ENCODE results near the gene BCAR3. TPM values are rescaled to one million over a fixed set of nuclear protein-coding genes. Genes with fewer than 3 reads are reported as not detected.

The BCAR3 gene
- total RNA-seq, 2 donors from 2014 or later = 7.9 to 10.9 TPM

GRCh38 chr1:93728480-93729131, 47.0 kb upstream of the BCAR3 start:
- no peak for DNase-seq
- ATAC-seq = no peak

GRCh38 chr1:93723733-93724270, 42.2 kb upstream of the BCAR3 start:
- 91 to 98% methylated on average over 5 of the region's 5 CpGs for WGBS, 2 donors
- no peak overlapping the region for H3K27ac ChIP-seq
- no peak for DNase-seq
- TF ChIP-seq POLR2A (IDR thresholded peaks at IDR 0.05) = no peak
- no peak for TF ChIP-seq CTCF (IDR thresholded peaks at IDR 0.05)
- H3K9me3 ChIP-seq = no peaks in the 10 kb centered on the region
- ATAC-seq = no peak
- H3K4me1 ChIP-seq = peaks cover 19% of the 10 kb centered on the region
- intact Hi-C loops (cut with DNase I) = no loop called here
- no peaks in the 10 kb centered on the region for H3K27me3 ChIP-seq
- no peak overlapping the region for H3K4me3 ChIP-seq
- H3K36me3 ChIP-seq (replicated peaks in 1 of 2; ENCODE audit: insufficient read depth in 1 of 2, low read depth in 2 of 2) = no peaks in the 10 kb centered on the region

More at GRCh38 chr1:93728480-93729131, 47.0 kb upstream of the BCAR3 start:
- WGBS, 2 donors = 91 to 93% methylated on average over 13 of the region's 13 CpGs
- Histone ChIP-seq H3K9me3 (no peaks in the 10 kb centered on the region), H3K27me3 (no peaks in the 10 kb centered on the region), H3K4me1 (no peaks in the 10 kb centered on the region), H3K27ac (no peak overlapping the region), H3K4me3 (no peak overlapping the region), H3K36me3 (replicated peaks in 1 of 2; ENCODE audit: insufficient read depth in 1 of 2, low read depth in 2 of 2) (no peaks in the 10 kb centered on the region)
- TF ChIP-seq POLR2A (IDR thresholded peaks at IDR 0.05) = no peak
- TF ChIP-seq CTCF (IDR thresholded peaks at IDR 0.05) = no peak
- intact Hi-C loops (cut with DNase I) = no loop called here

GRCh38 chr1:93723110-93723509, 41.5 kb upstream of the BCAR3 start:
- Histone ChIP-seq H3K4me3 (no peak overlapping the region), H3K27ac (peak overlapping the region in 1 of 4 donors; percentile 52), H3K27me3 (no peaks in the 10 kb centered on the region), H3K9me3 (no peaks in the 10 kb centered on the region), H3K36me3 (replicated peaks in 1 of 2; ENCODE audit: insufficient read depth in 1 of 2, low read depth in 2 of 2) (no peaks in the 10 kb centered on the region), H3K4me1 (peaks cover 19% of the 10 kb centered on the region)
- DNase-seq = no peak
- peak; percentile 24 for ATAC-seq
- 78 to 83% methylated on average over 5 to 6 of the region's 6 CpGs for WGBS, 2 donors
- intact Hi-C loops (cut with DNase I) = no loop called here
- TF ChIP-seq POLR2A (IDR thresholded peaks at IDR 0.05) (no peak), CTCF (IDR thresholded peaks at IDR 0.05) (no peak)

GRCh38 chr1:93722081-93723031, 40.7 kb upstream of the BCAR3 start:
- ATAC-seq (peak; percentile 56), DNase-seq (peak in 2 of 4 donors; percentile 11 to 25)
- TF ChIP-seq CTCF (IDR thresholded peaks at IDR 0.05) = no peak
- TF ChIP-seq POLR2A (IDR thresholded peaks at IDR 0.05) = no peak
- H3K4me1 ChIP-seq = peaks cover 19% of the 10 kb centered on the region
- no peaks in the 10 kb centered on the region for H3K27me3 ChIP-seq
- no peaks in the 10 kb centered on the region for H3K9me3 ChIP-seq
- WGBS, 2 donors = 35 to 44% methylated on average over 21 of the region's 21 CpGs
- peak overlapping the region in 2 of 4 donors; percentile 24 to 52 for H3K27ac ChIP-seq
- H3K36me3 ChIP-seq (replicated peaks in 1 of 2; ENCODE audit: insufficient read depth in 1 of 2, low read depth in 2 of 2) = no peaks in the 10 kb centered on the region
- intact Hi-C loops (cut with DNase I) = no loop called here
- no peak overlapping the region for H3K4me3 ChIP-seq
